ENCODE data around the gene NAT8L.

NAT8L gene

GRCh38 chr4:2076908-2077536 lies 17.9 kb downstream of the NAT8L start:
- no peak for DNase-seq

- no peak for DNase-seq
These were observed 18.7 kb downstream of the NAT8L start for GRCh38 chr4:2077537-2078460.

- no peak for DNase-seq
These were observed 19.5 kb downstream of the NAT8L start for GRCh38 chr4:2078584-2078983.

- DNase-seq: no peak
These were observed 19.9 kb downstream of the NAT8L start for GRCh38 chr4:2079006-2079405.

GRCh38 chr4:2079926-2080325 lies 20.8 kb downstream of the NAT8L start:
- DNase-seq: no peak

GRCh38 chr4:2080429-2081300 lies 21.5 kb downstream of the NAT8L start:
- DNase-seq: no peak

- no peak for DNase-seq
These were observed 22.4 kb downstream of the NAT8L start for GRCh38 chr4:2081540-2081939.

- DNase-seq: no peak
These were observed 23.0 kb downstream of the NAT8L start for GRCh38 chr4:2082118-2082517.

GRCh38 chr4:2082627-2083026 lies 23.5 kb downstream of the NAT8L start:
- DNase-seq: no peak

- DNase-seq: no peak
These were observed 24.1 kb downstream of the NAT8L start for GRCh38 chr4:2083116-2083825.

GRCh38 chr4:2083826-2084160 lies 24.7 kb downstream of the NAT8L start:
- DNase-seq: no peak

- no peak for DNase-seq
These were observed 25.2 kb downstream of the NAT8L start for GRCh38 chr4:2084316-2084715.

GRCh38 chr4:2085496-2085901 lies 26.4 kb downstream of the NAT8L start:
- DNase-seq: no peak

- no peak for DNase-seq
These were observed 28.0 kb downstream of the NAT8L start for GRCh38 chr4:2087170-2087569.

GRCh38 chr4:2089222-2089621 lies 30.1 kb downstream of the NAT8L start:
- no peak for DNase-seq

- DNase-seq: no peak
These were observed 31.5 kb downstream of the NAT8L start for GRCh38 chr4:2090642-2091041.

GRCh38 chr4:2091990-2092668 lies 33.0 kb downstream of the NAT8L start:
- DNase-seq: no peak

GRCh38 chr4:2092669-2093053 lies 33.5 kb downstream of the NAT8L start:
- no peak for DNase-seq

- no peak for DNase-seq
These were observed 34.1 kb downstream of the NAT8L start for GRCh38 chr4:2093265-2093664.

GRCh38 chr4:2094545-2094944 lies 35.4 kb downstream of the NAT8L start:
- no peak for DNase-seq

GRCh38 chr4:2095236-2096072 lies 36.3 kb downstream of the NAT8L start:
- DNase-seq: no peak

Measured in CD4-positive, alpha-beta T cell treated with Interleukin-21 for 1 hour (primary cell).